WTC11 (cell line): ENCODE measurements around the gene SORCS2. TPM values are rescaled to one million over a fixed set of nuclear protein-coding genes. Genes with fewer than 3 reads are reported as not detected.

ENCODE experiments used
- ATAC-seq: fragments of 200-7000 bp; cut with Tn5 transposase; 2 replicates; pipeline ENCODE4 v1.10.0; 2021; ENCODE audit warnings: mild to moderate bottlenecking, moderate library complexity
- CTCF ChIA-PET: fragments of 300-600 bp; sonication (Branson Sonifier 250); formaldehyde crosslinking; loops from one replicate; lab custom pipeline; 2021; ENCODE audit warnings: antibody characterized with exemption; lab: Charles Lee
- POLR2A ChIA-PET: fragments of 350-600 bp; sonication (Branson Sonifier 250); formaldehyde crosslinking; loops from one replicate; lab custom pipeline; 2021; ENCODE audit warnings: antibody characterized with exemption; lab: Charles Lee
- DNase-seq: peaks from one replicate; pipeline ENCODE4 v3.0.0; 2021; ENCODE audit warnings: low spot score
- H3K27ac Mint-ChIP-seq: 2 replicates; pipeline ENCODE4 v1.8.0; 2021; ENCODE audit warnings: mixed read lengths
- H3K27me3 Mint-ChIP-seq: 2 replicates; pipeline ENCODE4 v1.8.0; 2021; ENCODE audit warnings: low read depth, mild to moderate bottlenecking, moderate library complexity, mixed read lengths
- H3K36me3 Mint-ChIP-seq: 2 replicates; pipeline ENCODE4 v1.8.0; 2021; ENCODE audit warnings: mixed read lengths
- H3K4me1 Mint-ChIP-seq: 2 replicates; pipeline ENCODE4 v1.8.0; 2022; ENCODE audit warnings: mixed read lengths
- H3K4me3 Mint-ChIP-seq: 2 replicates; pipeline ENCODE4 v1.8.0; 2021; ENCODE audit warnings: mild to moderate bottlenecking, moderate library complexity, mixed read lengths
- H3K9me3 Mint-ChIP-seq: 2 replicates; pipeline ENCODE4 v1.8.0; 2021; ENCODE audit warnings: mixed read lengths
- AR ChIP-seq: fragments of 250-450 bp; sonication (Bioruptor Pico); IDR thresholded peaks from 2 replicates; pipeline ENCODE4 v1.9.0; 2021; ENCODE audit warnings: mild to moderate bottlenecking
- CREB1 ChIP-seq: sonication (generic); formaldehyde crosslinking; IDR thresholded peaks from 2 replicates; pipeline ENCODE4 v1.8.0; 2023; ENCODE audit warnings: mild to moderate bottlenecking, missing genetic modification reagents
- E2F5 ChIP-seq: sonication (generic); formaldehyde crosslinking; IDR thresholded peaks from 2 replicates; pipeline ENCODE4 v1.8.1; 2022; ENCODE audit warnings: mild to moderate bottlenecking, moderate library complexity, missing genetic modification reagents
- ELF4 ChIP-seq: sonication (generic); formaldehyde crosslinking; IDR thresholded peaks from 2 replicates; pipeline ENCODE4 v1.8.1; 2022; ENCODE audit warnings: low read depth, mild to moderate bottlenecking, moderate library complexity, missing genetic modification reagents
- FOXP4 ChIP-seq: sonication (generic); formaldehyde crosslinking; IDR thresholded peaks from 2 replicates; pipeline ENCODE4 v1.8.0; 2022; ENCODE audit warnings: mild to moderate bottlenecking, missing genetic modification reagents
- KAT7 ChIP-seq: sonication (generic); formaldehyde crosslinking; IDR thresholded peaks from 2 replicates; pipeline ENCODE4 v1.8.1; 2023; ENCODE audit warnings: missing genetic modification reagents, mild to moderate bottlenecking, borderline replicate concordance
- MXD4 ChIP-seq: fragments of 250-450 bp; sonication (Bioruptor Pico); IDR thresholded peaks from 2 replicates; pipeline ENCODE4 v1.8.0; 2021; ENCODE audit warnings: mild to moderate bottlenecking, moderate library complexity, borderline replicate concordance
- ZSCAN18 ChIP-seq: fragments of 250-450 bp; sonication (Bioruptor Pico); IDR thresholded peaks from 2 replicates; pipeline ENCODE4 v2.1.2; 2022; ENCODE audit warnings: mild to moderate bottlenecking, moderate library complexity
- total RNA-seq: library from RNA; stranded (reverse); gene quantifications from 3 replicates; pipeline ENCODE4 v1.2.3, GENCODE V29; 2021
- TF ChIP-seq, protein P1 (sequence below): sonication (generic); formaldehyde crosslinking; IDR thresholded peaks from 2 replicates; pipeline ENCODE4 v1.8.0; 2022; ENCODE audit warnings: missing genetic modification reagents
- TF ChIP-seq, protein P2 (sequence below): sonication (generic); formaldehyde crosslinking; IDR thresholded peaks from 2 replicates; pipeline ENCODE4 v1.8.1; 2023; ENCODE audit warnings: mild to moderate bottlenecking, missing genetic modification reagents, moderate library complexity
- TF ChIP-seq, protein P3 (sequence below): sonication (generic); formaldehyde crosslinking; conservative IDR thresholded peaks from 2 replicates; pipeline ENCODE4 v1.8.1; 2023; ENCODE audit warnings: mild to moderate bottlenecking, low read depth, missing genetic modification reagents, moderate library complexity
- TF ChIP-seq, protein P4 (sequence below): sonication (generic); formaldehyde crosslinking; IDR thresholded peaks from 2 replicates; pipeline ENCODE4 v1.8.1; 2022; ENCODE audit warnings: low read depth, mild to moderate bottlenecking, moderate library complexity, missing genetic modification reagents, borderline replicate concordance

SORCS2 gene
- total RNA-seq, 1 experiment from 2014 or later = 6.6 TPM

DNA sequence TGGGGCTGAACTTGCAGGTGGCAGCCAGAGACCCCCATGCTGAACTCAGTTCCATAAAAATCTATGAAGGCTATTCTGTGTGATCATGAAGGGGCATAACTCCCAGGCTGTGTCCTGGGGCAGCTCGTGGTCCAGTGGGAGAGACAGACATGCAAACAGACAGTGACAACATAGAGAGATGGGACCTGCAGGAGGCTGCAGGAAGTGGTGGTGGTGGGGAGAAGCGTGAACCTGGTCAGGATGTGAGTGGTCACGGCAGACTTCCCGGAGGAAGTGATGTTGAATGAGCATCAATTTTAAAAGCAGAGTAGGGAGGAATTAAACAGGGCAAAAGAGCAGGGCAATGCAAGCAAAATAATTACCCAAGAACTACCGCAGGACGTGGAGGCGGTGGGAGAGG lies 23.2 kb upstream of the SORCS2 start:
- Mint-ChIP-seq H3K9me3 (no peaks in the 10 kb centered on the region), H3K27ac (no peak overlapping the region), H3K4me3 (no peak overlapping the region), H3K4me1 (no peaks in the 10 kb centered on the region), H3K36me3 (no peaks in the 10 kb centered on the region), H3K27me3 (no peaks in the 10 kb centered on the region; the same call in none of the 2 replicates)
- ChIA-PET CTCF (no interaction called here), POLR2A (no interaction called here)
- no peak for ATAC-seq
- no peak for TF ChIP-seq ZSCAN18 (CRISPR knock-in tag)
- TF ChIP-seq FOXP4 (CRISPR knock-in tag) = no peak
- no peak for TF ChIP-seq KAT7 (CRISPR knock-in tag)
- no peak for TF ChIP-seq ELF4 (CRISPR knock-in tag)
- TF ChIP-seq, protein P1, sequence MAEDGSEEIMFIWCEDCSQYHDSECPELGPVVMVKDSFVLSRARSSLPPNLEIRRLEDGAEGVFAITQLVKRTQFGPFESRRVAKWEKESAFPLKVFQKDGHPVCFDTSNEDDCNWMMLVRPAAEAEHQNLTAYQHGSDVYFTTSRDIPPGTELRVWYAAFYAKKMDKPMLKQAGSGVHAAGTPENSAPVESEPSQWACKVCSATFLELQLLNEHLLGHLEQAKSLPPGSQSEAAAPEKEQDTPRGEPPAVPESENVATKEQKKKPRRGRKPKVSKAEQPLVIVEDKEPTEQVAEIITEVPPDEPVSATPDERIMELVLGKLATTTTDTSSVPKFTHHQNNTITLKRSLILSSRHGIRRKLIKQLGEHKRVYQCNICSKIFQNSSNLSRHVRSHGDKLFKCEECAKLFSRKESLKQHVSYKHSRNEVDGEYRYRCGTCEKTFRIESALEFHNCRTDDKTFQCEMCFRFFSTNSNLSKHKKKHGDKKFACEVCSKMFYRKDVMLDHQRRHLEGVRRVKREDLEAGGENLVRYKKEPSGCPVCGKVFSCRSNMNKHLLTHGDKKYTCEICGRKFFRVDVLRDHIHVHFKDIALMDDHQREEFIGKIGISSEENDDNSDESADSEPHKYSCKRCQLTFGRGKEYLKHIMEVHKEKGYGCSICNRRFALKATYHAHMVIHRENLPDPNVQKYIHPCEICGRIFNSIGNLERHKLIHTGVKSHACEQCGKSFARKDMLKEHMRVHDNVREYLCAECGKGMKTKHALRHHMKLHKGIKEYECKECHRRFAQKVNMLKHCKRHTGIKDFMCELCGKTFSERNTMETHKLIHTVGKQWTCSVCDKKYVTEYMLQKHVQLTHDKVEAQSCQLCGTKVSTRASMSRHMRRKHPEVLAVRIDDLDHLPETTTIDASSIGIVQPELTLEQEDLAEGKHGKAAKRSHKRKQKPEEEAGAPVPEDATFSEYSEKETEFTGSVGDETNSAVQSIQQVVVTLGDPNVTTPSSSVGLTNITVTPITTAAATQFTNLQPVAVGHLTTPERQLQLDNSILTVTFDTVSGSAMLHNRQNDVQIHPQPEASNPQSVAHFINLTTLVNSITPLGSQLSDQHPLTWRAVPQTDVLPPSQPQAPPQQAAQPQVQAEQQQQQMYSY (CRISPR knock-in tag) = no peak
- no peak for TF ChIP-seq AR (CRISPR knock-in tag)
- TF ChIP-seq, protein P2, sequence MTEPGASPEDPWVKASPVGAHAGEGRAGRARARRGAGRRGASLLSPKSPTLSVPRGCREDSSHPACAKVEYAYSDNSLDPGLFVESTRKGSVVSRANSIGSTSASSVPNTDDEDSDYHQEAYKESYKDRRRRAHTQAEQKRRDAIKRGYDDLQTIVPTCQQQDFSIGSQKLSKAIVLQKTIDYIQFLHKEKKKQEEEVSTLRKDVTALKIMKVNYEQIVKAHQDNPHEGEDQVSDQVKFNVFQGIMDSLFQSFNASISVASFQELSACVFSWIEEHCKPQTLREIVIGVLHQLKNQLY = no peak
- TF ChIP-seq, protein P3, sequence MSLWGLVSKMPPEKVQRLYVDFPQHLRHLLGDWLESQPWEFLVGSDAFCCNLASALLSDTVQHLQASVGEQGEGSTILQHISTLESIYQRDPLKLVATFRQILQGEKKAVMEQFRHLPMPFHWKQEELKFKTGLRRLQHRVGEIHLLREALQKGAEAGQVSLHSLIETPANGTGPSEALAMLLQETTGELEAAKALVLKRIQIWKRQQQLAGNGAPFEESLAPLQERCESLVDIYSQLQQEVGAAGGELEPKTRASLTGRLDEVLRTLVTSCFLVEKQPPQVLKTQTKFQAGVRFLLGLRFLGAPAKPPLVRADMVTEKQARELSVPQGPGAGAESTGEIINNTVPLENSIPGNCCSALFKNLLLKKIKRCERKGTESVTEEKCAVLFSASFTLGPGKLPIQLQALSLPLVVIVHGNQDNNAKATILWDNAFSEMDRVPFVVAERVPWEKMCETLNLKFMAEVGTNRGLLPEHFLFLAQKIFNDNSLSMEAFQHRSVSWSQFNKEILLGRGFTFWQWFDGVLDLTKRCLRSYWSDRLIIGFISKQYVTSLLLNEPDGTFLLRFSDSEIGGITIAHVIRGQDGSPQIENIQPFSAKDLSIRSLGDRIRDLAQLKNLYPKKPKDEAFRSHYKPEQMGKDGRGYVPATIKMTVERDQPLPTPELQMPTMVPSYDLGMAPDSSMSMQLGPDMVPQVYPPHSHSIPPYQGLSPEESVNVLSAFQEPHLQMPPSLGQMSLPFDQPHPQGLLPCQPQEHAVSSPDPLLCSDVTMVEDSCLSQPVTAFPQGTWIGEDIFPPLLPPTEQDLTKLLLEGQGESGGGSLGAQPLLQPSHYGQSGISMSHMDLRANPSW (CRISPR knock-in tag) = no peak
- TF ChIP-seq CREB1 (CRISPR knock-in tag) = no peak
- no peak for TF ChIP-seq MXD4 (CRISPR knock-in tag)
- TF ChIP-seq E2F5 (CRISPR knock-in tag) = no peak
- TF ChIP-seq, protein P4, sequence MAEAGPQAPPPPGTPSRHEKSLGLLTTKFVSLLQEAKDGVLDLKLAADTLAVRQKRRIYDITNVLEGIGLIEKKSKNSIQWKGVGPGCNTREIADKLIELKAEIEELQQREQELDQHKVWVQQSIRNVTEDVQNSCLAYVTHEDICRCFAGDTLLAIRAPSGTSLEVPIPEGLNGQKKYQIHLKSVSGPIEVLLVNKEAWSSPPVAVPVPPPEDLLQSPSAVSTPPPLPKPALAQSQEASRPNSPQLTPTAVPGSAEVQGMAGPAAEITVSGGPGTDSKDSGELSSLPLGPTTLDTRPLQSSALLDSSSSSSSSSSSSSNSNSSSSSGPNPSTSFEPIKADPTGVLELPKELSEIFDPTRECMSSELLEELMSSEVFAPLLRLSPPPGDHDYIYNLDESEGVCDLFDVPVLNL (CRISPR knock-in tag) = no peak
- no peak for DNase-seq
